K562 (cell line): ENCODE data around the gene TTN. TPM values are rescaled to one million over a fixed set of nuclear protein-coding genes. Genes with fewer than 3 reads are reported as not detected.
A peak's percentile ranks its signal among the peaks of the same experiment; 100 is the strongest.

Source experiments
- ATAC-seq: fragments of 200-7000 bp; cut with Tn5 transposase; 3 replicates; pipeline ENCODE4 v1.9.1; 2020; ENCODE audit warnings: moderate library complexity
- BruUV-seq: library from RNA; stranded (reverse); fragments of 400-500 nt; replicated peaks from 2 replicates; lab custom pipeline; 2021; lab: Mats Ljungman, UMichigan
- CTCF ChIA-PET: fragments of 300-600 bp; formaldehyde crosslinking; extraction: SDS; loops from one replicate; lab custom pipeline; 2021; ENCODE audit warnings: low intra/inter-chr PET ratio; lab: Yijun Ruan, JAX
- POLR2A ChIA-PET: fragments of 300-600, 350-650 bp; sonication (Branson Sonifier 250); formaldehyde crosslinking; extraction: SDS; loops from one replicate; lab custom pipeline; 2021; ENCODE audit warnings: antibody characterized with exemption, inconsistent platforms; lab: Yijun Ruan, JAX
- DNase-seq, 4 experiments: peaks; one replicate each; pipeline versions ENCODE4 v3.0.0 to v3.0.0-alpha.2; 2011 to 2018; ENCODE audit warnings: low spot score in 3 of 4, mixed read lengths in 3 of 4; ENCODE audit errors: extremely low read depth in 1 of 4
- FAIRE-seq: peaks from 2 replicates; lab custom pipeline; 2011; peaks lifted over from hg19 to GRCh38; lab: Jason Lieb, UNC
- H2AFZ ChIP-seq: 2 replicates; pipeline ENCODE4 v1.6.0; 2011; ENCODE audit warnings: low read depth, low read length, control low read depth, inconsistent platforms
- H3K27ac ChIP-seq: fragments of 200-600 bp; 3 replicates; pipeline ENCODE4 v1.8.0; 2011; ENCODE audit warnings: low read depth, mild to moderate bottlenecking, control low read depth, inconsistent platforms, low read length, moderate library complexity, mixed read lengths; ENCODE audit errors: extremely low read depth
- H3K27me3 ChIP-seq, 2 experiments: fragments of 300-600 bp in 1 of 2; 2 replicates in 1 of 2; 3 replicates in 1 of 2; pipeline versions ENCODE4 v1.6.0 to v1.8.0; 2011; ENCODE audit warnings: inconsistent platforms in 2 of 2, low read length in 2 of 2, mild to moderate bottlenecking in 1 of 2, mixed read lengths in 1 of 2, moderate library complexity in 1 of 2; ENCODE audit not compliant: control insufficient read depth in 2 of 2, insufficient read depth in 2 of 2
- H3K36me3 ChIP-seq: fragments of 300-600 bp; 3 replicates; pipeline ENCODE4 v1.8.0; 2011; ENCODE audit warnings: mild to moderate bottlenecking, low read length, inconsistent platforms; ENCODE audit not compliant: control insufficient read depth, insufficient read depth
- H3K4me1 ChIP-seq, 2 experiments: fragments of 200-600 bp in 1 of 2; replicated peaks in 1 of 2; 2 replicates in 1 of 2; 3 replicates in 1 of 2; pipeline versions ENCODE4 v1.5.1 to v1.8.0; 2011; ENCODE audit warnings: inconsistent platforms in 2 of 2, low read length in 2 of 2, mild to moderate bottlenecking in 1 of 2, mixed read lengths in 1 of 2, moderate library complexity in 1 of 2; ENCODE audit not compliant: control insufficient read depth in 2 of 2, insufficient read depth in 2 of 2
- H3K4me2 ChIP-seq: 2 replicates; pipeline ENCODE4 v1.6.1; 2011; ENCODE audit warnings: low read length, control low read depth, inconsistent platforms, mixed read lengths; ENCODE audit not compliant: insufficient read depth
- H3K4me3 ChIP-seq: fragments of 200-600 bp; sonication (generic), shearing (Covaris generic); 2 replicates; pipeline ENCODE4 v1.5.1; 2016; ENCODE audit warnings: control low read depth, inconsistent platforms
- H3K79me2 ChIP-seq: fragments of 200-600 bp; 3 replicates; pipeline ENCODE4 v1.8.0; 2011; ENCODE audit warnings: low read length, inconsistent platforms; ENCODE audit not compliant: control insufficient read depth, insufficient read depth
- H3K9ac ChIP-seq, 2 experiments: 2 replicates each; pipeline versions ENCODE4 v1.6.0 to v1.6.1; 2011; ENCODE audit warnings: low read depth in 2 of 2, low read length in 2 of 2, control low read depth in 1 of 2, inconsistent platforms in 1 of 2, mild to moderate bottlenecking in 1 of 2, mixed read lengths in 1 of 2; ENCODE audit not compliant: insufficient read depth in 1 of 2
- H3K9me1 ChIP-seq: one replicate; pipeline ENCODE4 v1.6.0; 2011; ENCODE audit warnings: inconsistent platforms, mild to moderate bottlenecking, low read length, moderate library complexity; ENCODE audit not compliant: control insufficient read depth, insufficient read depth
- H3K9me3 ChIP-seq: replicated peaks from 2 replicates; pipeline ENCODE4 v1.5.1; 2011; ENCODE audit warnings: low read depth, low read length, inconsistent platforms; ENCODE audit not compliant: control insufficient read depth, insufficient read depth
- H4K20me1 ChIP-seq: replicated peaks from 2 replicates; pipeline ENCODE4 v1.6.1; 2011; ENCODE audit warnings: low read length, inconsistent platforms, mixed read lengths; ENCODE audit not compliant: control insufficient read depth, insufficient read depth
- ATF3 ChIP-seq, 2 experiments: fragments of 450-650 bp in 1 of 2; sonication (generic) in 1 of 2; formaldehyde crosslinking in 1 of 2; IDR thresholded peaks in 1 of 2; conservative IDR thresholded peaks in 1 of 2; 2 replicates each; pipeline versions ENCODE4 v1.6.1 to v1.8.1; 2016 to 2023; ENCODE audit warnings: mild to moderate bottlenecking in 2 of 2, moderate library complexity in 2 of 2, inconsistent platforms in 1 of 2, missing genetic modification reagents in 1 of 2
- ATF7 ChIP-seq: fragments of 450-650 bp; IDR thresholded peaks from 2 replicates; pipeline ENCODE4 v1.7.1; 2014; ENCODE audit warnings: mild to moderate bottlenecking, moderate library complexity
- EGR1 ChIP-seq: fragments of 450-650 bp; conservative IDR thresholded peaks from 2 replicates; pipeline ENCODE4 v1.6.1; 2017; ENCODE audit warnings: mild to moderate bottlenecking
- EP400 ChIP-seq: fragments of 450-650 bp; IDR thresholded peaks from 2 replicates; pipeline ENCODE4 v1.6.1; 2017; ENCODE audit warnings: antibody characterized with exemption, mild to moderate bottlenecking, moderate library complexity
- HEY1 ChIP-seq: fragments of 250-450 bp; sonication (Bioruptor Pico); IDR thresholded peaks from 2 replicates; pipeline ENCODE4 v1.5.0; 2020; ENCODE audit warnings: mild to moderate bottlenecking, moderate library complexity, borderline replicate concordance
- LEF1 ChIP-seq: fragments of 450-650 bp; IDR thresholded peaks from 2 replicates; pipeline ENCODE4 v1.6.1; 2016; ENCODE audit warnings: mild to moderate bottlenecking
- NR2C2 ChIP-seq, 2 experiments: fragments of 200-800 bp in 1 of 2; sonication (Bioruptor generic) in 1 of 2; sonication (generic) in 1 of 2; formaldehyde crosslinking in 1 of 2; IDR thresholded peaks; 2 replicates each; pipeline versions ENCODE4 v1.6.1 to v1.8.0; 2016 to 2022; ENCODE audit warnings: mild to moderate bottlenecking in 1 of 2, missing compliant biosample characterization in 1 of 2, missing genetic modification characterization in 1 of 2, missing genetic modification reagents in 1 of 2
- THAP7 ChIP-seq: fragments of 250-450 bp; sonication (Bioruptor Pico); IDR thresholded peaks from 2 replicates; pipeline ENCODE4 v1.5.0; 2021
- USF2 ChIP-seq: sonication (generic); formaldehyde crosslinking; IDR thresholded peaks from 2 replicates; pipeline ENCODE4 v1.5.0; 2020; ENCODE audit warnings: missing genetic modification reagents
- ZNF212 ChIP-seq: fragments of 450-650 bp; formaldehyde crosslinking; IDR thresholded peaks from 2 replicates; pipeline ENCODE4 v1.4.0; 2020; ENCODE audit warnings: mild to moderate bottlenecking
- WGBS: fragments of 100-300 bp; shearing (Covaris generic); methylation state at CpG from one replicate; pipeline ENCODE4 v1.1.6; 2016; ENCODE audit warnings: low coverage, mixed read lengths; ENCODE audit not compliant: insufficient coverage; ENCODE audit errors: missing lambda C conversion rate; 5-methylcytosine and 5-hydroxymethylcytosine counted together
- in situ Hi-C: fragments of 300-500 bp; cut with MboI; formaldehyde crosslinking; loops from 4 replicates; pipeline ENCODE4 v1.15.0; 2018; ENCODE audit warnings: inconsistent platforms, mixed read lengths
- intact Hi-C: fragments of 100-400 bp; cut with micrococcal nuclease; formaldehyde crosslinking; loops from 2 replicates; pipeline ENCODE4 v1.14.2; 2022
- polyA plus RNA-seq, 8 experiments: library from polyadenylated mRNA; depleted of rRNA in 4 of 8; stranded (reverse) in 5 of 8; unstranded in 3 of 8; fragments of >200 nt; fragmentation: Nextera tagmentation in 2 of 8; fragmentation: Illumina TruSeq in 1 of 8; extraction: Ambion mirVana in 2 of 8; extraction: Trizol in 1 of 8; gene quantifications; 2 replicates each; pipeline versions ENCODE4 v1.2.1 to v1.2.3, GENCODE V29; 2011 to 2014; ENCODE audit warnings: inconsistent platforms in 1 of 8, missing spikeins in 1 of 8
- total RNA-seq, 7 experiments: library from RNA; depleted of rRNA in 6 of 7; stranded (reverse); fragments of >200 nt in 6 of 7; fragmentation: Illumina TruSeq in 2 of 7; extraction: Trizol in 2 of 7; gene quantifications; 2 replicates each; pipeline versions ENCODE4 v1.2.1 to v1.2.3, GENCODE V29; 2011 to 2021; ENCODE audit warnings: low replicate concordance in 1 of 7

Gene TTN
- total and polyA plus RNA-seq, 9 of the 15 experiments (the other 6 are each of a cell fraction or from before 2014, with no cell fraction given) = under 0.01 to 0.20 (median 0.04) TPM; not detected in 1

DNA sequence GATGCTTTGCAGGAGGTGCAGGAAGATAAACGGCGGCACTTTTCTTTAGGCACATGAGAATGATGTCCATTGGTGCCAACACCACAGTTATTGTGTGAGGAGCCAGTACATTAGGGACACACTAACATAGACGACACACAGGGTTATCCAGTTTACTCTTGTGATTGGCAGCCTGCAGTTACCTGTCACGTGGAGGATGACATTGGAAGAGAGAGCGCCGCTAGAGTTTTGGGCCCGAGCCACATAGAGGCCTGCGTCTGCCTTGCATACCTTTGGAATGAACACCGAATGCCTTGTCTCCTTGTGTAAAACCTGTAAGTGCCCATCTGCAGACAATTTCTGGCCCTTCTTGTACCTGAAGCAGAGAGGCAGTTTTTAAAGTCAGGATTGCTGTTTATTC is 26.9 kb upstream of the TTN start:
- in situ Hi-C loops (no loop called here), intact Hi-C loops (no loop called here)
- H3K27ac ChIP-seq = no peak overlapping the region
- no peaks in the 10 kb centered on the region for H3K27me3 ChIP-seq
- no peak overlapping the region for H3K9ac ChIP-seq
- H3K36me3 ChIP-seq = no peaks in the 10 kb centered on the region
- no peaks in the 10 kb centered on the region for H3K9me3 ChIP-seq
- FAIRE-seq (no peak), ATAC-seq (no peak), DNase-seq (no peak)
- TF ChIP-seq LEF1 (no peak), USF2 (peak; percentile 46), EGR1 (no peak)
- no peaks in the 10 kb centered on the region for H4K20me1 ChIP-seq
- WGBS = 0% methylated on average over 9 of the region's 9 CpGs
- POLR2A ChIA-PET = no interaction called here
- H2AFZ ChIP-seq = no peak overlapping the region
- CTCF ChIA-PET = no interaction called here
- H3K4me3 ChIP-seq = no peak overlapping the region
- no TSS peak for BruUV-seq
- no peak overlapping the region for H3K4me2 ChIP-seq
- H3K79me2 ChIP-seq = no peaks in the 10 kb centered on the region
- no peaks in the 10 kb centered on the region for H3K4me1 ChIP-seq
- H3K9me1 ChIP-seq = no peaks in the 10 kb centered on the region

GRCh38 chr2:178833382-178833781 is 26.2 kb upstream of the TTN start:
- TF ChIP-seq ATF7 (0 out of 2 replicates have a peak, but pooled peaks have one; percentile 33), ATF3 (IDR thresholded peaks at IDR 0.05) (peak; percentile 52; the same call in 1 of the 2 replicates), ATF3 (CRISPR knock-in tag; conservative IDR thresholded peaks at IDR 0.05) (no peak), ZNF212 (CRISPR knock-in tag) (no peak), THAP7 (CRISPR knock-in tag) (no peak), NR2C2 (CRISPR knock-in tag; IDR thresholded peaks at IDR 0.05) (no peak), NR2C2 (tag; IDR thresholded peaks at IDR 0.05) (no peak), HEY1 (CRISPR knock-in tag) (no peak), EP400 (no peak)
- TF ChIP-seq, all 486 proteins: peak for 2
- intact Hi-C loops (no loop called here), in situ Hi-C loops (no loop called here)
- no peaks in the 10 kb centered on the region for H3K36me3 ChIP-seq
- ChIA-PET CTCF (no interaction called here), POLR2A (interaction anchor here (1.1 kb wide), 1 partner anchor 13 kb away, joined by 4 read pairs; no protein-coding TSS in a partner anchor)
- 0% methylated on average over 5 of the region's 5 CpGs for WGBS
- BruUV-seq = no TSS peak
- no peaks in the 10 kb centered on the region for H3K9me1 ChIP-seq
- H3K9ac ChIP-seq = no peak overlapping the region
- H3K79me2 ChIP-seq = no peaks in the 10 kb centered on the region
- H3K4me1 ChIP-seq = no peaks in the 10 kb centered on the region
- no peak overlapping the region for H3K4me2 ChIP-seq
- H3K9me3 ChIP-seq = no peaks in the 10 kb centered on the region
- DNase-seq = no peak
- no peaks in the 10 kb centered on the region for H3K27me3 ChIP-seq
- H3K4me3 ChIP-seq = no peak overlapping the region
- no peak overlapping the region for H3K27ac ChIP-seq
- H2AFZ ChIP-seq = no peak overlapping the region
- no peak for ATAC-seq
- H4K20me1 ChIP-seq = no peaks in the 10 kb centered on the region
- no peak for FAIRE-seq
